GM23248 (cell line): ENCODE measurements around the gene MITF.

ENCODE experiments used
- EZH2 ChIP-seq: fragments of 200-600 bp; sonication (generic); IDR thresholded peaks from 2 replicates; pipeline ENCODE4 v1.6.1; 2018; ENCODE audit warnings: antibody characterized with exemption, mild to moderate bottlenecking; ENCODE audit not compliant: insufficient read depth, poor library complexity, severe bottlenecking
- EZH2phosphoT487 ChIP-seq: fragments of 200-600 bp; sonication (generic); IDR thresholded peaks from 2 replicates; pipeline ENCODE4 v1.6.1; 2018; ENCODE audit warnings: antibody characterized with exemption, moderate library complexity, mild to moderate bottlenecking, low read depth; ENCODE audit not compliant: insufficient read depth

GRCh38 chr3:69718866-69719586 lies 20.2 kb upstream of the MITF start:
- TF ChIP-seq EZH2 (no peak), EZH2phosphoT487 (no peak)
